Measurements from ENCODE around the gene ENDOD1. TPM values are rescaled to one million over a fixed set of nuclear protein-coding genes. Genes with fewer than 3 reads are reported as not detected.

ENDOD1 gene
- total and polyA plus RNA-seq, 9 donors = 18.9 to 60.8 (median 34.3) TPM

DNA sequence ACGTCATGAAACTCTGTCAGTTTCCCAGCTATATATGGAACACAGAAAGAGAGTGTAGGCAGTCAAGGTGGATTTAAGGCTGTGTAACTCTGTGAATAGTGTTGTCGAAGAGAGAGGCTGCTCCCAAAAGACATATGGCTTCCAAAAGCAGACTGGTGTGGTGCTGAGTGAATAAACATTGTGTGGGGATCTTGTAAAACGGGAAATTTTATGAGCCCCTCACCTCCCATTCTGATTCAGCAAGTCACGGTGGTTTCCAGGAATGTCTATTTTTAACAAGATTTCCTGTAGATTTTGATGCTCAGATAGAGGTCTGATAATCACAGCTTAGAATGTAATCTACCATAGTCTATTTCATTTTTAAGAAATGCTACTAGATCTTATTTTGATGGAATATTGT lies 73.5 kb downstream of the ENDOD1 start:
- TF ChIP-seq, protein P1, sequence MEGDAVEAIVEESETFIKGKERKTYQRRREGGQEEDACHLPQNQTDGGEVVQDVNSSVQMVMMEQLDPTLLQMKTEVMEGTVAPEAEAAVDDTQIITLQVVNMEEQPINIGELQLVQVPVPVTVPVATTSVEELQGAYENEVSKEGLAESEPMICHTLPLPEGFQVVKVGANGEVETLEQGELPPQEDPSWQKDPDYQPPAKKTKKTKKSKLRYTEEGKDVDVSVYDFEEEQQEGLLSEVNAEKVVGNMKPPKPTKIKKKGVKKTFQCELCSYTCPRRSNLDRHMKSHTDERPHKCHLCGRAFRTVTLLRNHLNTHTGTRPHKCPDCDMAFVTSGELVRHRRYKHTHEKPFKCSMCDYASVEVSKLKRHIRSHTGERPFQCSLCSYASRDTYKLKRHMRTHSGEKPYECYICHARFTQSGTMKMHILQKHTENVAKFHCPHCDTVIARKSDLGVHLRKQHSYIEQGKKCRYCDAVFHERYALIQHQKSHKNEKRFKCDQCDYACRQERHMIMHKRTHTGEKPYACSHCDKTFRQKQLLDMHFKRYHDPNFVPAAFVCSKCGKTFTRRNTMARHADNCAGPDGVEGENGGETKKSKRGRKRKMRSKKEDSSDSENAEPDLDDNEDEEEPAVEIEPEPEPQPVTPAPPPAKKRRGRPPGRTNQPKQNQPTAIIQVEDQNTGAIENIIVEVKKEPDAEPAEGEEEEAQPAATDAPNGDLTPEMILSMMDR (IDR thresholded peaks at IDR 0.05) = no peak
- TF ChIP-seq EP300 (IDR thresholded peaks at IDR 0.05) = no peak
- H3K4me3 ChIP-seq = no peak overlapping the region
- WGBS, 3 donors = 61 to 70% (median 66%) methylated on average over 4 of the region's 4 CpGs
- H3K27ac ChIP-seq = no peak overlapping the region
- H3K27me3 ChIP-seq = no peaks in the 10 kb centered on the region
- H3K36me3 ChIP-seq = no peaks in the 10 kb centered on the region
- peaks cover 1% of the 10 kb centered on the region for H3K4me1 ChIP-seq (ENCODE audit: insufficient read depth)
- H3K9me3 ChIP-seq = no peaks in the 10 kb centered on the region
- intact Hi-C loops (cut with DNase I) = loop anchor here in 1 of 4 donors (10.0 kb wide), 1 partner anchor 52 kb away; no protein-coding TSS in a partner anchor
- DNase-seq = no peak

DNA sequence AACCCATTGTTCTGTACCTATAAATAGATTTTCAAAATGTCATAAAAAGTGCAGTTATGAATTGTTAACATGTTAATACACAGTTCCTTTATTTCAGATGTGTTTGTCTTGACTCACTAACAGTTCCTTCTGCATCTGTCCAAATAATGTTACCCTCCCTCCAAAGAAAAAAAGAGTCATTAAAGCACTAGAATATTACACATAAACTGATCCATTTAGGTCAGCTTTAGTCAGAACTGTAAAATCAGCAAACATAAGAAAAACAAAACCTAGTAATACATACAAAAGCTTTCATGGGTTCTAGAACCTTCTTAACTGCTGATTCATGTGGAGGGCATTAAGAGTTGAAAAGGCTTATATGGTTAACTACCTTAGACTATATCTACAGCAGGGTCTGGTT lies 76.0 kb downstream of the ENDOD1 start:
- Histone ChIP-seq H3K4me1 (ENCODE audit: insufficient read depth) (no peaks in the 10 kb centered on the region), H3K4me3 (no peak overlapping the region), H3K27me3 (no peaks in the 10 kb centered on the region), H3K27ac (no peak overlapping the region), H3K36me3 (no peaks in the 10 kb centered on the region), H3K9me3 (no peaks in the 10 kb centered on the region)
- DNase-seq = no peak
- intact Hi-C loops (cut with DNase I) = loop anchor here in 1 of 4 donors (10.0 kb wide), 1 partner anchor 49 kb away; no protein-coding TSS in a partner anchor
- no peak for TF ChIP-seq POLR2A (IDR thresholded peaks at IDR 0.05)
- TF ChIP-seq, protein P1 (IDR thresholded peaks at IDR 0.05) = no peak
- TF ChIP-seq EP300 (IDR thresholded peaks at IDR 0.05) = no peak

DNA sequence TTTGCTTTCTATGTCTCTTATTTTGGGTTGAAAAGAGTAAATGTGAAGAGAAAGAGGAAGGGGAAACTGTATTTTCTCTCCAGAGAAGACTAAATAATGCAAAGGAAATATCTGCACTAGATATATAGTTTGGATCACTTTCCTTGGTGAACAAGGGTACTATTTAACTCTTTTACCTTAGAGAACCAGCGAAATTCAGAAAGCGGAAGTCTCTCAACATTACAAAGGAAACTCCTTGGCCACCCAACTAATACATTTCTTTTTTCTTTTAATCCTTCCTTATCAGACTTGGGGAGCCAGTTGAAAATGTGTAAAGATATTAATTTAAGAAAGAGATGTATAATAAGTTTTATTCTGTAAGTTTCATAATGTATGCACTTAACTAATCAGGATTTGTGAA lies 77.1 kb downstream of the ENDOD1 start:
- no peaks in the 10 kb centered on the region for H3K36me3 ChIP-seq
- intact Hi-C loops (cut with DNase I) = loop anchor here in 1 of 4 donors (10.0 kb wide), 1 partner anchor 48 kb away; no protein-coding TSS in a partner anchor
- no peaks in the 10 kb centered on the region for H3K27me3 ChIP-seq
- no peaks in the 10 kb centered on the region for H3K4me1 ChIP-seq (ENCODE audit: insufficient read depth)
- TF ChIP-seq, protein P1 (IDR thresholded peaks at IDR 0.05) = no peak
- TF ChIP-seq EP300 (IDR thresholded peaks at IDR 0.05) = no peak
- no peak for TF ChIP-seq POLR2A (IDR thresholded peaks at IDR 0.05)
- no peak for DNase-seq
- no peak overlapping the region for H3K27ac ChIP-seq
- no peak overlapping the region for H3K4me3 ChIP-seq
- H3K9me3 ChIP-seq = no peaks in the 10 kb centered on the region
- 88 to 99% (median 97%) methylated on average over 2 of the region's 2 CpGs for WGBS, 3 donors

DNA sequence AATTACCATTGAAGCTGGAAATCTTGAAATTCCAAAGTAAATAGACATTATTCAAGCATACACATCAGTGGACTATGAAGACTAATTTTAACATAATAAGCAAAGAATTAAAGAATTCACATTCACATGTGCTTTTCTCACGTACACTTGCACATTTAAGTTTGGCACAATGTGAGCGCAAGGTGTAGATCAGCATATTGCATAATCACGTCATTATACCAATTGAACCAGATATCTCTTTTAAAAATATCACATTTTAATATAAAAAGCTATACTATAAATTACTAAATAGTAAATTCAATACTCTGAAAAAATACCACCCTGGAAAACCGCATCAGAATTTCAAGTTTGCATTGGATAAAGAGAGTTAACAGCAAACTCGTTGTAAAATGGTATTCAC lies 80.6 kb downstream of the ENDOD1 start:
- no peak for DNase-seq
- H3K4me3 ChIP-seq = no peak overlapping the region
- WGBS, 3 donors = 92 to 96% (median 95%) methylated on average over 5 of the region's 5 CpGs
- intact Hi-C loops (cut with DNase I) = no loop called here
- no peak overlapping the region for H3K27ac ChIP-seq
- no peak for TF ChIP-seq POLR2A (IDR thresholded peaks at IDR 0.05)
- TF ChIP-seq, protein P1 (IDR thresholded peaks at IDR 0.05) = no peak
- no peak for TF ChIP-seq EP300 (IDR thresholded peaks at IDR 0.05)
- H3K4me1 ChIP-seq (ENCODE audit: insufficient read depth) = no peaks in the 10 kb centered on the region
- H3K9me3 ChIP-seq = no peaks in the 10 kb centered on the region
- no peaks in the 10 kb centered on the region for H3K36me3 ChIP-seq
- H3K27me3 ChIP-seq = no peaks in the 10 kb centered on the region
